Activated T-cell treated with anti-CD3 and anti-CD28 coated beads for 4 hours (primary cell): ENCODE data around the gene DVL1.
"Not testable (repeated sequence)": the region's sequence is repeated elsewhere in the genome, so short reads cannot be mapped to it uniquely, and the experiment has no call there.

Experiments used
- DNase-seq: peaks from one replicate; pipeline ENCODE4 v3.0.0-alpha.2; 2020

The DVL1 gene

GRCh38 chr1:1349256-1350012, at the start of gene DVL1:
TSS of gene DVL1 (minus strand) at chr1:1349418. CDS start at chr1:1349065, 353 bp downstream.
- peak; percentile 61 for DNase-seq

- no peak for DNase-seq
Observed at GRCh38 chr1:1398677-1399186, 49.5 kb upstream of the DVL1 start.

- no peak for DNase-seq
Observed at GRCh38 chr1:1397839-1398523, 48.8 kb upstream of the DVL1 start.

DNA sequence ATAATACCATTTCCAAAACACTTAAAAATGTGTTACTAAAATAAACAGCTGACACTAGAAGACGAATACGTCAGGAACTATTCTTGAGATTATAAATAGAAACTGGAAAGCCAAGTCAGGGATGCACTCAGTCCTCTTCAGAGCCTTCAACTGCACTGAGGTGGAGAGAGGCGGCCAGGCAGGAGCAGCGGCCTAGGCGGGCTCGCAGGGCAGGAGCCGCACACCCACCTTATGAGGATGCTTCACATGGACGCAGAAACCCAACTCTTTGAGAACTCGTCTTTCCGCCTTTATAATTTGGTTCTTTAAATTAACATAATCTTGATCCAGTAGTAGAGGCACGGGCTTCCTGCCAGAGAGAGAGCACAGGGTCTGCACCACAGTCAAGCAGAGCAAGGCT, 45.9 kb upstream of the DVL1 start:
- DNase-seq: no peak

DNA sequence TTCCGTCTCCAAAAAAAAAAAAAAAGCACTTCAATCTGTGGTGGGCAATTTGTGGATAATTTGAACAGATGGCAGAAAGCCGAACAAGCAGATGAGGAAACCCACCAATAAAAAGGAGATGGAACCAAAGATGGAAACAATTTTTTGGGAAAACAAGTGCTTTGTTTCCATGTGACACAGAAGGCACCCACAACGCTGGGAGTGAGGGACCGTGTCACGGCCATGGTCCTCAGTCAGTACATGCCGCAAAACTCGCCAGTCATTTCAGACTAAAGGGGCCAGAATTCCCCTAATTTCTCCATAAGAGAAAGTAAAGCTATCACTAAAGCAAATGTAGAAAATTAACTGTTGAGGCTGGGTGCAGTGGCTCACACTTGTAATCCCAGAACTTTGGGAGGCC, 44.9 kb upstream of the DVL1 start:
- no peak for DNase-seq

DNA sequence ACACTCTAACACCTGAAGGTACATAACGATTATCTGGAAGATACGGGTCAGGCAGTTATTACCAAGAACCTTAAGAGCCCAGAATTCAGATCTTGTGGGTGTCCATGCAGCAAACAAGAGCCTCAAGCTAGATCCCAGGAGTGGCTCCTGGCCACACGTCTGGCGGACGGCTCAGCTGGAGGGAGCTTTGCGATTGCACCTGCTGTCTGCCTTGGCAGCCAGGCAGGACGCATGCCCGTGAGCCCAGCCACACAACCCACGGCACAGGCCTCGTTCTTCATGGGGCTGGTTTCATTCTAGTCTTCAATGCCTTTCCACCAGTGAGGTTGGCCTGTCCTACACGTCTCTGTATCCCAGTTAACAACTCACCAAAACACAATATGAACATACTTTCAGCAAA, 44.2 kb upstream of the DVL1 start:
- no peak for DNase-seq

DNA sequence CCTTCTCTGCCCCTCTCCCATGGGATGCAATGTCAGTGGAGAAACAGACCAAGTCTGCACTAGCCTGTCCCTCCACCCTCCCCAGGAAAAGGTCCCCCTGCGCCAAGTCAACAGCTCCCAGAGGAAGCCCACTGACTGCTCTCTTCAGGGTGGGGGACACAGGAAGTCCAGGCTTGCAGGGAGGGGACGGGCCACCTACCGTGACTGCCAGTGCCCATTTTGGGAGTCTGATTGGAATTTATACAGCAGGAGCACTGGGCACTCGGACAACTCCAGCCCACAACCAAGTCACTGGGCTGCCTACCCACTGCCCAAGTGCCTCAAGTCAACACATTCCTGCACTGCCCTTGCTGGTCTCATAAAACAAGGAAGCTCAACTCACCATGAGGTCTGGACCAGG, 43.8 kb upstream of the DVL1 start:
- no peak for DNase-seq

- no peak for DNase-seq
Observed at GRCh38 chr1:1391225-1391624, 42.0 kb upstream of the DVL1 start.

GRCh38 chr1:1390675-1391074, 41.5 kb upstream of the DVL1 start:
- DNase-seq: no peak

DNA sequence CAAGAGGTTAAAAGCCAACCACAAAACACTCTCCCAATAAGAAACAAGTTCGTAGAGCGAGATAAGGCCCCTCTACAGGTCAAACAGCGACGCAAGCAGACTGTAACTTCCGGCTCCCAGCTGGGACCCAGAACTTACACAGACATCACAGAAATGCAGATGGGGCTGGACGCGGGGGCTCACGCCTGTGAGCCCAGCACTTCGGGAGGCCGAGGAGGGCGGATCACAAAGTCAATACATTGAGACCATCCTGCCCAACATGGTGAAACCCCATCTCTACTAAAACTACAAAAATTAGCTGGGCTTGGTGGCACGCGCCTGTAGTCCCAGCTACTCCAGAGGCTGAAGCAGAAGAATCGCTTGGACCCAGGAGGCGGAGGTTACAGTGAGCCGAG, 38.9 kb upstream of the DVL1 start:
- no peak for DNase-seq

DNA sequence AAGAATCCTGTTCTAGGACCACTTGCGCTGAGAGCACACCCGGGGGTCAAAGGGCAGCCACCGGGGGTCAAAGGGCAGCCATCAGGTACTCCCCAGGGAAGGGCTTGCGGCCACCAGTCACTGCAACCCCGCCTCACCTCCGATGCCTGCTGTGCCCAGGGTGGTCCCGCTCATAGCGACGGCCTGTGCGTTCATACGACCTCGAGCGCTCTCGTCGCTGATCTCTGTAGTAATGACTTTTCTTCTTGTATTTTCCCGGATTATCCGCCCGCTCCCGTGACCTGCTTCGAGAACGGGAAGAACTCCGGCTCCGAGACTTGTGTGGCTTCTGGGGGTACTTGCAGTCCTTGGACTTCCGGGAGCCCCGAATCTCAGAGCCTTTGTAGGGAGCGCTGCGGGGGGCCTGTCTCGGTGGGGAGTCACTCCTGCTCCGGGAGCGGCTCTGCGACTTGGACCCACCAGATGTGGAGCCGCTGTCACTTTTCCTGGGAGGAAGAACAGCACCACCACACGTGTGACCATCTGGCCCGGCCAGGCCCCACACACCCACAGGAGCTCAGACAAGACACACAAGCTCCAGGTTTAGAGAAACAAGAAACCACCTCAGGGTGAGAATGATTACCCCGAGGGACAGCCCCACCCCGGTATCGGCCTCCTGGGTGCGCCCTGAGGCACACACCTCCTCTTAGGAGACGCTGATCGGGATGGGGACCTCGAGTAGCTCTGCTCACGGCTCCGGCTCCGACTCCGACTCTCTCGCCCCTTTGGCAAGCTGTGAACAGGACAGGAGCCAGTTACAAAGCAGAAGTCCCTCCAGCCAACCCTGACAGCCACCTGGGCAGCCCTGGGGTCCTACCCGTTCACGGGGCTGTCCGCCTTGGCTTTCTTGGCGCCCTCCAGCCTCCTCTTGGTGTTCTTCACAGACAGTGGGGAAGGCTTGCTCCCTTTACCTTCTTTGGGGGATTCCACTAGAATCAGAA, 38.2 kb upstream of the DVL1 start:
- DNase-seq: no peak

- no peak for DNase-seq
Observed at GRCh38 chr1:1385931-1386330, 36.7 kb upstream of the DVL1 start.

DNA sequence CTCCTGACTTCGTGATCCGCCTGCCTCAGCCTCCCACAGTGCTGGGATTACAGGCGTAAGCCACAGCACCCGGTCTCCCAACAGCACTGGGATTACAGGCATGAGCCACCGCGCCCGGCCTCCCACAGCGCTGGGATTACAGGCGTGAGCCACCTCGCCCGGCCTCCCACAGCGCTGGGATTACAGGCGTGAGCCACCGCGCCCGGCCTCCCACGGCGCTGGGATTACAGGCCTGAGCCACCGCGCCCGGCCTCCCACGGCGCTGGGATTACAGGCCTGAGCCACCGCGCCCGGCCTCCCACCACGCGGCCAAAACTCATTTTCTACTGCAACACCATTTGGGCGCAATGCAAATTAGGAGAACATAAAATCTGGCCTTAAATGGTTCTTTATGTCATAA, 36.1 kb upstream of the DVL1 start:
- DNase-seq: not testable (repeated sequence)

GRCh38 chr1:1381294-1381693, 32.1 kb upstream of the DVL1 start:
- no peak for DNase-seq

DNA sequence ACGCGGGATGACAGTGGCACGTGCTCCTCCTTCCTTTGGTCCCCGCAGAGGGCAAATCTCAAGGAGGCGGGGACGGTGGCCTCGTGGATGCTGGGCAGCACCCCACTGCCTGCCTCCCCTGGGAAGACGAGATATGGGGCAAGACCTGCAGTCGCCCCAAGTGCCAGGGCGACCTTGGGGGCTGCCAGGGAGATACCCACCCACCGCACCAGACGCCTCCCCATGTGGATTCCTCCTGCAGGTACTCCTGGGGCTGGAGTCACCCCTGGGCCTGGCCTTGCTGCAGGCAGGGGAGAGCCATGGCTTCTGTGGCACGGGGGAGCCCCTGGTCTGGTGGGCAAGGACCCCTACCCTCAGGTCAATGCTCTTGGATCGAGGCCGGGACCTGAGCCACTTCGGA, 31.6 kb upstream of the DVL1 start:
- DNase-seq: no peak

DNA sequence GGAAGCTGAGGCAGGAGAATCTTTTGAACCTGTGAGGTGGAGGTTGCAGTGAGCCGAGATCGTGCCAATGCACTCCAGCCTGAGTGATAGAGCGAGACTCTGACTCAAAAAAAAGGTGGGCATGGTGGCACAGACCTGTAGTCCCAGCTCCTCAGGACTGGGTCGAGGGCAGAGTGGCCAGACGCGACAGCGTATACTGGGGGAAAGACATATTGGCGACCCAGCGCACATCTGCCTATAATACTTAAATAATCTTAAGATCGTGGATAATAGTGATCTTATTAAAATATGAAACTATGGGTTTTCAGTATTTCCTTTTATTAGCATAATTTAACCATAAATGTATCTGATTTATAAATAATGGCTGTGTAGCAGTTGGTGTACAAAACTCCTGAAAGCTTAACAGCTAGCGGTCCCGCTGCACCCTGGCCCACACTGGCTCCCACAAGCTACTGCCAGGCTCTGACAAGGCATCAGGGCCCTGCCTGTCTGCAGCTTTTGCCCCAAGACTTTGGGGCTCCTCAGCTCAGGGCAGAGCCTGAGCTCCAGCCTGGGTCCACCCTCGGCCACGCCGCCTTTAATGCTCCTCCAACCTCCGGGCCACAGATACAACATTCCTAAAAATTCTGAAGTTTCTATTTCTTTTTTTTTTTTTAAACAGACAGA, 28.5 kb upstream of the DVL1 start:
- DNase-seq: no peak

- DNase-seq: no peak
Observed at GRCh38 chr1:1376551-1377226, 27.5 kb upstream of the DVL1 start.

DNA sequence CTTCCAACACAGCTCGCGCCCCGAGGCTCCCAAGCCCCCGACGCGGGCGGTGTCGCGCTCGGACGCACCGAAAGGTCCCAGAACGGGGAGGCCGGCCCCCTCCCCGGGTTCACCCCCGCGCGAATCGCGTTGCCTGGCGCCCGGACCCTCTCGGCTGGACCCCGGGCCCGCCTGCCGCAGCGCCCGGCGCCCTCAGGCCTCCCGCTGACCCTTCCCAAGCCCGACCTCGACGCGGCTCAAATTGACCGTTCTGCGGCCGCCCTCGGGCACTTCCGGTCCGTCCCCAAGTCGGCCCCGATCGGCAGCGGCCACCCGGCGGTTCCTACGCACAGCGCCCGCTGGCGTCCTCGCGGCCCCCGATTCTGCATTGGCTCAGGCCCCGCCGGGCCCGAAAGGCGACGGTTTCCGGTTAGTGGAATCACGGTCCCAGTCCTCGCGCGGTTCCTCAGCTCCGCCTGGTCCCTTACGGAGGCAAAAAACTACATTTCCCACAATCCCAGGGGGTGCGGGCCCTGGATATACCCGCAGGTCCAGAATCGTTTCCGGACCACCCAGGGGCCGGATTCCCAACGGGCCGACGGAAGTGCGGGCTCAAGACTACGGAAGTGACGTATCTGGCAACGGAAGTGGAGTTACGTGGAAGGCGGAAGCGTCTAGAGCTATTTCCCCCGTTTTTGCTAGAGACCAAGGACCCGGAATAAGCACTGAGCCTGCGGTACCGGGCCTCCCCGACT, 25.9 kb upstream of the DVL1 start, which contains the start of gene AURKAIP1:
Gene AURKAIP1, minus strand, starts transcription at position 279 of the 734 bp plus-strand sequence. CDS start 451 bp downstream, outside the sequence.
- DNase-seq: peak; percentile 88

DNA sequence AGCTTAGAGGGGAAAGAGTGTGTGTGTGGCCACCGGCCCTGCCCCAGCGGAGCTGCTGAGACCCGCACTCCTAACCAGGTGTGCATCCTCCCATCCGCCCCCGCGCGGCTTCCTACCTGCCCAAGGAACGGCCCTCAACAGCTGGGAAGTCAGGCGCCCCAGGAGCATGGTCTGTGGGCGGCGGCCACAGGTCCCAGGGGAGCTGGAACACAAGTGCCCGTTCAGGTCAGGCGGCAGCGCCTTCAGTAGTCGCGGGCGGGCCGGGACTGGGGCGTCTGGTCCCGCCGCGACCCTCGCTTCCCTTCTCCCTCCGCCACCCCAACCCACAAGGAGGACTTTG, 25.3 kb upstream of the DVL1 start:
- DNase-seq: no peak

GRCh38 chr1:1373815-1374588, 24.8 kb upstream of the DVL1 start:
- no peak for DNase-seq
